GM12864 (cell line): ENCODE measurements around the gene SLC22A1.
"Not testable (repeated sequence)": the region's sequence is repeated elsewhere in the genome, so short reads cannot be mapped to it uniquely, and the experiment has no call there.

ENCODE experiments used
- DNase-seq: peaks from one replicate; pipeline ENCODE4 v3.0.0-alpha.2; 2011; ENCODE audit warnings: low read depth
- H3K4me3 ChIP-seq: 2 replicates; pipeline ENCODE4 v1.5.1; 2011; ENCODE audit warnings: mild to moderate bottlenecking, low read depth, low read length, control low read depth
- TF ChIP-seq, protein P1 (sequence below): IDR thresholded peaks from 2 replicates; pipeline ENCODE4 v1.5.1; 2011; ENCODE audit warnings: low read depth, mild to moderate bottlenecking, moderate library complexity, low read length, control low read depth, inconsistent platforms; ENCODE audit errors: missing control alignments

Gene SLC22A1

DNA sequence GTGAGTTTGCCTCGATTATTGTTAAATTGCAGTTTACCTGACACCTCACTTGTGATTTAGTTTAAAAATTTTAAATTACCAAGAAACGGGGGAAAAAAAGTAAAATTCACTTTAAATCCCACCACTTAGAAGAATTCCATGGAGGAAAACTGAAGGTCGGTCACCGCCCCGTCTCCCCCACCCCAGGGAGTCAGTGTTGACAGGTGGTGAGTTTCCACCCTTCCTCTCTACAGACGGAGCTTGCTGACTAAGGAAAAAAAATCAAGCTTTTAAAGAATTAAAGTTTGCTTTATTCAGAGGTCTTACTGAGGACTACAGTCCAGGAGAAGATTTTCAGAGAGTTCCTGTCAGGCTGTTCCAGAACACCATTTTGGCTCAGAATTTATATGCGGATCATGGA lies 42.3 kb downstream of the SLC22A1 start:
- DNase-seq: no peak
- TF ChIP-seq, protein P1, sequence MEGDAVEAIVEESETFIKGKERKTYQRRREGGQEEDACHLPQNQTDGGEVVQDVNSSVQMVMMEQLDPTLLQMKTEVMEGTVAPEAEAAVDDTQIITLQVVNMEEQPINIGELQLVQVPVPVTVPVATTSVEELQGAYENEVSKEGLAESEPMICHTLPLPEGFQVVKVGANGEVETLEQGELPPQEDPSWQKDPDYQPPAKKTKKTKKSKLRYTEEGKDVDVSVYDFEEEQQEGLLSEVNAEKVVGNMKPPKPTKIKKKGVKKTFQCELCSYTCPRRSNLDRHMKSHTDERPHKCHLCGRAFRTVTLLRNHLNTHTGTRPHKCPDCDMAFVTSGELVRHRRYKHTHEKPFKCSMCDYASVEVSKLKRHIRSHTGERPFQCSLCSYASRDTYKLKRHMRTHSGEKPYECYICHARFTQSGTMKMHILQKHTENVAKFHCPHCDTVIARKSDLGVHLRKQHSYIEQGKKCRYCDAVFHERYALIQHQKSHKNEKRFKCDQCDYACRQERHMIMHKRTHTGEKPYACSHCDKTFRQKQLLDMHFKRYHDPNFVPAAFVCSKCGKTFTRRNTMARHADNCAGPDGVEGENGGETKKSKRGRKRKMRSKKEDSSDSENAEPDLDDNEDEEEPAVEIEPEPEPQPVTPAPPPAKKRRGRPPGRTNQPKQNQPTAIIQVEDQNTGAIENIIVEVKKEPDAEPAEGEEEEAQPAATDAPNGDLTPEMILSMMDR: no peak
- no peak overlapping the region for H3K4me3 ChIP-seq

DNA sequence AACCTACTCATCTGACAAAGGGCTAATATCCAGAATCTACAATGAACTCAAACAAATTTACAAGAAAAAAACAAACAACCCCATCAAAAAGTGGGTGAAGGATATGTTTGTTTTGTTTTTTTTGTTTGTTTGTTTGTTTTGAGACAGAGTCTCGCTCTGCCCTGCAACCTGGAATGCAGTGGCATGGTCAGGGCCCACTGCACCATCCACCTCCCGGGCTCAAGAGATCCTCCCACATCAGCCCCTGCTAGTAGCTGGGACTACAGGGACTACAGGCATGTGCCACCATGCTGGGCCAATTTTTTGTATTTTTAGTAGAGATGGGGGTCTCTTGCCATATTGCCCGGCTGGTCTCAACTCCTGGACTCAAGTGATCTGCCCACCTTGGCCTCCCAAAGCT lies 44.3 kb downstream of the SLC22A1 start:
- not testable (repeated sequence) for DNase-seq, H3K4me3 ChIP-seq

DNA sequence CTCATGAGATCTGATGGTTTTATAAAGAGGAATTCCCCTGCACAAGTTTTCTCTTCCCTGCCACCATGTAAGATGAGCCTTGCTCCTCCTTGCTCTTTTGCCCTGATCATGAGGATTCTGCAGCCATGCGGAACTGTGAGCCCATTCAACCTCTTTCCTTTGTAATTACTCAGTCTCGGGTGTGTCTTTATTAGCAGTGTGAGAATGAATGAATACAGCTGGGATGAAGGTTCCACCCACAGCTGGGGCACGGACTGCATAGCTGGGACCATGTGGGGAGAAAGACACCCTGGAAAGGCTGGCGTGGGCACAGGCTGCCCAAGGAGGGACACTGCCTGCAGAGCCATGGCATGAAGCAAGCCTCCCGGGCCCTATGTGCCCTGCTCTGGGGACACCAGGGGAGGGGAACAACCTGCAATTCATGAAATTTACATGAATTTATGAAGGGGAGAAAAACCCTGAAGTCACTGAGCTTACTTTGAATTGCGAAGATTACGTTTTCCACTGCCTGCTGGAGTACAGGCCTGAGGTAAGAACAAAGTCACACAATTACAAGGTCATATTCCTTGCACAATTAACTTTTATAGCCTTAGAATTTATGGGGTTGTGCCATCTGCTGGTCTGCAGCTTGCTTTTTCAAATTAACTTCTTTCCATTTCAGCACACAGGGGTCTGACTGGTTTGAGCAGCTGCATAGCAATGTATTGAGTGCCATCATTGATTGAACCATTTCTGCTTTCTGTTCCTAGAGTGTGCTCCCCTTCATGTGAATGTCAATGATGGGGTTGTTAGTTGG lies 46.2 kb downstream of the SLC22A1 start:
- DNase-seq: no peak
- TF ChIP-seq, protein P1: no peak
- H3K4me3 ChIP-seq: no peak overlapping the region

DNA sequence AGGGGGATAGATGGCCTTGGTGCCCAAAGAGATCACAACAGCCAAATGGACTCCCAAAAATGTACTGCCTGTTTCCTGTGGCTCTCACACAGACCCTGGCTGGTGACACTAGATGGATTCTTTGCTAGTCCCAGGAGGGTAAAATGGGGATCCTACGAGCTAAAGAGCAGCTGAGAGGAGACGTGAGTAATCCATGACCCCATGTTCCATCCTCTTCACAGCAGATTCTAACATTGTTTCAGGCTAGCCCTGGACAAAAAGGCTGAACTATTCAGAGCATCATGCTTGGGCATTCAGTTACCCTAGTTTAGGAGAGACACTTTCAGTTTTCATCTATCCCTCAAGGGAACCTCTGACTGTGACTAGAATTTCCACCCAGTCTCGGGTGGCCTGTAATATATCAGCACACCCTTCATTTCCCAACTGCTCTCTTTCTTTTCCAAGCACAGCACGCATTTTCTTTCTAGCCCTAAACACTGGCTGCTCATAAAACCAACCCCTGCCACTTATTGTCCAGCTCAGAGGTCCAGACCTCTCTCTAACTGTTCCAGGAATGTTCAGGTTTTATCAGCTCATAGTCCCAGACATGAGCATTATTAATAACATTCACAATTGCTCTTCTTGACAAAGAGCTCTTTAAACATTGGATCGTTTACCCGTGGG lies 48.5 kb downstream of the SLC22A1 start:
- TF ChIP-seq, protein P1: no peak

DNA sequence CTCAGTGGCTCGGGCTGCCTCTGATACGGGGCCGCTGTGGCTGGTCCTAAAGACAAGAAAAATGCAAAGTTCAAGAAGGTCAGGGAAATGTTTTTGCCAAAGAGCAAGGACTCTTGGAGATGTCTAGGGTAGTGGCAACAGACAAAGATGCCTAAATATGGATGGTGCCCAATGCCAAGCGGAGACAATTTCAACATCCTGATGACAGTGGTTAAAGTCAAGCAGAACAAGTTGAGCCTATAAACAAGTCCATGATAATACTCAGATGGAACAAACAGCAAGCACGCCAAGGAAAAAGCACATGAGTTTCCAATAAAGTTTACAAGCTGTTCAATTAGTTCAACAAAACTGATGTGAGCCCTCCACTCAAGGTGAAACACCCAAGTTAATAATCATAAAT lies 51.1 kb downstream of the SLC22A1 start:
- no peak overlapping the region for H3K4me3 ChIP-seq
- TF ChIP-seq, protein P1: no peak
- no peak for DNase-seq

More for the DNA sequence above, 48.5 kb downstream of the SLC22A1 start:
- DNase-seq: no peak
- no peak overlapping the region for H3K4me3 ChIP-seq

DNA sequence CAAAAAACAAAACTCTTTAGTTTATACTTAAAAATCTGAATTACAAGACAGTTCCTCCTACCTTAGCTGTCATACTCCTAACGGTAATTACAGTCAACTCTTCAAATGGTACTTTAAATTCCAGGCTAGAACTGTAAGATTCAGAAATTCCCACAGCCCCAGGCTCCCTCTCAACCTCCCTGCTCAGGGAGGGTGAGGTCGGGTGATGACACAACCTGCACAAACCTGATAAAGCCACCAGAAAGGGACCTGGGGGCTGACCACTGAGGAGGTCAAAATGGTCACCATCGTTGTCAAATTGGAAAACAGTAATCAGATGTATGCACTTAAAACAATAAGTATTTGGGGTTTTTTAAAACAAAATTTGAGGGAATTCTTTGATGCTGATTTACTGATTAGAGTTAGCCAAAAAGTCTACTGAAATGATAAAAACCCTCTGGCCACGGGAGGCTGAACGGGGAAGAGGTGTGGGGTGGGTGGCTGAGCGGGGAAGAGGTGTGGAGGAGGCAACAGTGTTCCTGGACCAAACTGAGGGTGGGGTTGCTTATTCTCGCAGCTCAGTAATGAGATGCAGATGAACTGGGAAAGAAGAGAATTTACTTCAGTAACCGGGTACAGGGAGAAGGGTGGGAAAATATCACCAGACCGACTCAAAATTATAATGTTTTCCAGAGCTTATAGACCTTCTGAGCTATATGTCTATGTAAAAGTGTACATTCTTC lies 52.4 kb downstream of the SLC22A1 start:
- TF ChIP-seq, protein P1: no peak
- DNase-seq: no peak
- no peak overlapping the region for H3K4me3 ChIP-seq

DNA sequence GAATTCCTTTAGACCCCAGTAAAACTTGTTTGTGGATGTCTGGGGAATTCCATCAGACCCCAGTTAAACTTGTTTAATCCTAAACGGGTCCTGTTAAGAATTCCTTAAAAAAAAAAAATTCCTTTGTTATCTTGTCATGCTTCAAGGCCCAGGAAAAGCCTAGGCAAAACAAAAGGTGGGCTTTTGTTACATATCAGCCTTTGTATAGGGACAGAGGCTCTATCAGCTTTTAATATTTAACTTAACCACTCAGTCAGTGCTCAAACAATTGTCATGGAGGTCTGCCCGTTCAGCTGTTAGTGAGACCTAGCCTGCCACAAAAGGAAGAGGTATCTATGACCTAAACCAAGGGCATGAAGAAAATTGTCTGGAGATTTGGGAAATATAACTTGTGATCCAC lies 53.1 kb downstream of the SLC22A1 start:
- H3K4me3 ChIP-seq: no peak overlapping the region
- TF ChIP-seq, protein P1: no peak
- DNase-seq: no peak
